SH-SY5Y (cell line): Measurements from ENCODE around the gene ATP5PO.

ENCODE experiments used
- GATA2 ChIP-seq: IDR thresholded peaks from 2 replicates; pipeline ENCODE4 v1.6.1; 2011; ENCODE audit warnings: mild to moderate bottlenecking, low read depth, low read length
- GATA3 ChIP-seq: IDR thresholded peaks from 2 replicates; pipeline ENCODE4 v1.6.1; 2011; ENCODE audit warnings: low read depth, mild to moderate bottlenecking, low read length, moderate library complexity

DNA sequence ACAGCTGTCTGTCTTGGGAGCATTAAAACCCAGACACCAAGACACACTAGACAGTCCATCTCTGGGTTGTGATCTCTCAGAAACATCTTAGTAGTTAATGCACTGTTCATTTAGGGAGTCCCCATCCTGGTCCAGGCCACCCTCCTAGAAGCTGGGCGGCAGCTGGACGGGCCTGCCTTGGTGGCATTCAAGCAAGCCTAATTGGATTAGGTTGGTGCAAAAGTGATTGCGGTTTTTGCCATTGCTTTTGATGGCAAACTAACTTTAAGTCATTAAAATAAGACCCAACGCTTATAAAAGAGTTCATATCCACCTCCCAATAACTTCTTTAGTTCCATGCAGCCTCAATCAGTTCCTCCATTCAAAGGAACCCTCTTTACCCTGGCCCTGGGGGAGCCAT, 21.7 kb downstream of the ATP5PO start:
- TF ChIP-seq GATA3 (no peak), GATA2 (peak; percentile 42; the same call in 1 of the 2 replicates)
